Measurements from ENCODE around the gene PLET1. TPM values are rescaled to one million over a fixed set of nuclear protein-coding genes. Genes with fewer than 3 reads are reported as not detected.

Gene PLET1
- total RNA-seq, 4 donors from 2014 or later, result not detected

DNA sequence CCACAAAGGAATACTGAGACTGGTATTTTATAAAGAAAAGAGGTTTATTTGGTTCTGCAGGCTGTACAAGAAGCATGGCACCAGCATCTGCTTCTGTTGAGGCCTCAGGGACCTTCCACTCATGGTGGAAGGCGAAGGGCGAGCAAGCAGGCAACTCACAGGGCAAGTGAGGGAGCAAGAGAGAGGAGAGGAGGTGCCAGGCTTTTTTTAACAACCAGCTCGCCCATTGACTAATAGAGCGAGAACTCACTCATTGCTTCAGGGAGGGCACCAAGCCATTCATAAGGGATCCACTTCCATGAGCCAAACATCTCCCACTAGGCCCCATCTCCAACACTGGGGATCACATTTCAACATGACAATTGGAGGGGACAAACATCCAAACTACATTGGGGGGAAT is 33.2 kb downstream of the PLET1 start:
- TF ChIP-seq, protein P1, sequence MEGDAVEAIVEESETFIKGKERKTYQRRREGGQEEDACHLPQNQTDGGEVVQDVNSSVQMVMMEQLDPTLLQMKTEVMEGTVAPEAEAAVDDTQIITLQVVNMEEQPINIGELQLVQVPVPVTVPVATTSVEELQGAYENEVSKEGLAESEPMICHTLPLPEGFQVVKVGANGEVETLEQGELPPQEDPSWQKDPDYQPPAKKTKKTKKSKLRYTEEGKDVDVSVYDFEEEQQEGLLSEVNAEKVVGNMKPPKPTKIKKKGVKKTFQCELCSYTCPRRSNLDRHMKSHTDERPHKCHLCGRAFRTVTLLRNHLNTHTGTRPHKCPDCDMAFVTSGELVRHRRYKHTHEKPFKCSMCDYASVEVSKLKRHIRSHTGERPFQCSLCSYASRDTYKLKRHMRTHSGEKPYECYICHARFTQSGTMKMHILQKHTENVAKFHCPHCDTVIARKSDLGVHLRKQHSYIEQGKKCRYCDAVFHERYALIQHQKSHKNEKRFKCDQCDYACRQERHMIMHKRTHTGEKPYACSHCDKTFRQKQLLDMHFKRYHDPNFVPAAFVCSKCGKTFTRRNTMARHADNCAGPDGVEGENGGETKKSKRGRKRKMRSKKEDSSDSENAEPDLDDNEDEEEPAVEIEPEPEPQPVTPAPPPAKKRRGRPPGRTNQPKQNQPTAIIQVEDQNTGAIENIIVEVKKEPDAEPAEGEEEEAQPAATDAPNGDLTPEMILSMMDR (IDR thresholded peaks at IDR 0.05), result no peak
- TF ChIP-seq POLR2A (IDR thresholded peaks at IDR 0.05) (no peak), POLR2AphosphoS5 (IDR thresholded peaks at IDR 0.05) (no peak)
- peak overlapping the region; percentile 94 for H3K27ac ChIP-seq
- H3K36me3 ChIP-seq, result peaks cover 19% of the 10 kb centered on the region
- peaks cover 22% of the 10 kb centered on the region for H3K4me1 ChIP-seq
- 54% methylated on average over 4 of the region's 4 CpGs for WGBS
- DNase-seq (ENCODE audit: low spot score in 2 of 2), result no peak
- peak overlapping the region; percentile 80 for H3K4me3 ChIP-seq
- no peaks in the 10 kb centered on the region for H3K9me3 ChIP-seq
- H3K27me3 ChIP-seq, result no peaks in the 10 kb centered on the region

DNA sequence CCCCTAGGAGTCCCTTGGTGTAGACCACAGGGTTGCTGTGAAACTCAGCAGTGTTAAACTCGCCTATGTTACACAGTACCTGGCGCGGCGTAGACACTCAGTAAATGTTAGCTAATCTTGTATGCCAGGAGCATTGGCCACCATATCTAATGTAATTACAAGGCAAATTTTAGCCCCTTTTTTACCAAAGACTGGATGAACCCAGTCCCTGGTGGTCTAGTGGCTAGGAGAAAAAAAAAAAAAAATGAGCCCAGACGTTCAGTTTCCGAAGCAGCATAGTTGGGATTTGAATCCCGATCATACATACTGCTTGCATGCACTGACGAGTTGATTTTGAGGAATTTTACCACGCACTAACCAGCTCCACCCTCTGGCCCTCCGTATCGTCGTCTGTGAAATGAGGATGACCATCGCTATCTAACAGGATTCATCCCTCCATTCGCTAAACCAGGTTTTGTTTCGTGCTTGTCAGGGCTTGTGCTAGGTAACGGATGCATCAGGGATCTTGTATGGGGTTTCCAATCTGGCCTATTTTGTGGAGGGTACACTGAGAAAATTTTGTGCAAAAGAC is 33.7 kb downstream of the PLET1 start:
- H3K36me3 ChIP-seq, result peaks cover 18% of the 10 kb centered on the region
- 3% methylated on average over 16 of the region's 16 CpGs for WGBS
- peaks cover 27% of the 10 kb centered on the region for H3K4me1 ChIP-seq
- no peaks in the 10 kb centered on the region for H3K9me3 ChIP-seq
- no peak for DNase-seq (ENCODE audit: low spot score in 2 of 2)
- H3K27ac ChIP-seq, result peak overlapping the region; percentile 94
- no peaks in the 10 kb centered on the region for H3K27me3 ChIP-seq
- no peak for TF ChIP-seq POLR2A (IDR thresholded peaks at IDR 0.05)
- TF ChIP-seq, protein P1 (IDR thresholded peaks at IDR 0.05), result no peak
- no peak for TF ChIP-seq POLR2AphosphoS5 (IDR thresholded peaks at IDR 0.05)
- no peak for TF ChIP-seq EP300 (IDR thresholded peaks at IDR 0.05)
- H3K4me3 ChIP-seq, result peak overlapping the region; percentile 80

DNA sequence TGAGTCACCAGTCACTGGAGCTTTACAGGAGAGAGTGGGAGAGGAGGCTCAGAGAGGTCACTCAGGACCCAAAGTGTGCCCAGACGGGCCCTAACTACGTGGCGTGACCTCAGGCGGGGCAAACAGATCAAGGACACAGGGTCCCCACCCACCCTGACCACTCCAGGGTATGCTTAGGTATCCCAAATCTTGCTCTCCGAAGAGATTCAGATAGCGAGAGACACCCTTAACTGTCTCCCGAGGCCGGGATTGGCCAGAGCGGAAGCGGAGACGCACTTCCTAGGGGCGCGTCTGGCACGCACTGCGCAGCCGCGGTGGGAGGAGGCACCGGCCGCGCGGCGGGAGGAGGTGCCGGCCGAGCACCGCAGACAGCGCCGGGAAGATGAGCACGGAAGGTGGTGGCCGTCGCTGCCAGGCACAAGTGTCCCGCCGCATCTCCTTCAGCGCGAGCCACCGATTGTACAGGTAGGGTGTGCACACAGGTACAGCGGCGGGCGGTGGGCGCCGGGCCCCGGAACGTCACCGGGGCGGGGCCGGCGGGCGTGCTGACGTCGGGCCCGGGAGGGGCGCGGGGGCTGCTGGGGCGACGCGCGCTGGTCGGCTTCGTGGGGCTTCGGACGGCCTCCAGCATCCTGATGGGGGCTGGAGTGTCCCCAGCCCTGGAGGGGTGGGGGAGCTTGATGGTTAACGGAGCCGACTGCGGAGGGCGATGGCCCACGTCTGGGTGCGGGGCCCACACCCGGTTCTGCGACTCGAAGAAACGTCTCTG is 34.4 kb downstream of the PLET1 start, which contains the start of gene PTS:
TSS of gene PTS (plus strand) at position 367 of the 769 bp plus-strand sequence. CDS start at position 383, 16 bp downstream.
- no peaks in the 10 kb centered on the region for H3K27me3 ChIP-seq
- H3K27ac ChIP-seq, result peak within 1 kb of the TSS; percentile 94
- 2% methylated on average over 9 of the region's 70 CpGs for WGBS

DNA sequence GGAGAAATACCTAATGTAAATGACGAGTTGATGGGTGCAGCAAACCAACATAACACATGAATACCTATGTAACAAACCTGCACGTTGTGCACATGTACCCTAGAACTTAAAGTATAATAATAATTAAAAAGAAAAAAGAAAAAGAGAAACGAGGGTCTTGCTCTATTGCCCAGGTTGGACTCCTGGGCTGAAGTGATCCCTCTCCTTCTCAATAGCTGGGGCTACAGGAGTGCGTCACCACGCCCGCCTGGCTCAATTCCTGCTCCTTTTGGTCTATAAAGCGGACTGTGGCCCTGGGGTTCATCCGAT is 35.0 kb downstream of the PLET1 start:
- peak overlapping the region; percentile 94 for H3K27ac ChIP-seq
- no peaks in the 10 kb centered on the region for H3K27me3 ChIP-seq
- TF ChIP-seq POLR2A (IDR thresholded peaks at IDR 0.05) (no peak), EP300 (IDR thresholded peaks at IDR 0.05) (no peak), POLR2AphosphoS5 (IDR thresholded peaks at IDR 0.05) (no peak)
- TF ChIP-seq, protein P1 (IDR thresholded peaks at IDR 0.05), result no peak
- WGBS, result 29% methylated on average over 8 of the region's 8 CpGs
- peaks cover 8% of the 10 kb centered on the region for H3K36me3 ChIP-seq
- peak overlapping the region; percentile 80 for H3K4me3 ChIP-seq
- H3K4me1 ChIP-seq, result peaks cover 32% of the 10 kb centered on the region
- DNase-seq (ENCODE audit: low spot score in 2 of 2), result peak; percentile 87
- H3K9me3 ChIP-seq, result no peaks in the 10 kb centered on the region

More for the DNA sequence above, 34.4 kb downstream of the PLET1 start, which contains the start of gene PTS:
- H3K4me3 ChIP-seq, result peak within 1 kb of the TSS; percentile 80
- TF ChIP-seq, protein P1 (IDR thresholded peaks at IDR 0.05), result no peak
- TF ChIP-seq POLR2A (IDR thresholded peaks at IDR 0.05), result peak; percentile 60 to 92
- peak; percentile 3 for TF ChIP-seq EP300 (IDR thresholded peaks at IDR 0.05)
- TF ChIP-seq POLR2AphosphoS5 (IDR thresholded peaks at IDR 0.05), result peak in 2 of 3 donors; percentile 63 to 71
- DNase-seq (ENCODE audit: low spot score in 2 of 2), result peak; percentile 90 to 91
- H3K4me1 ChIP-seq, result peaks cover 32% of the 10 kb centered on the region
- no peaks in the 10 kb centered on the region for H3K9me3 ChIP-seq
- H3K36me3 ChIP-seq, result peaks cover 11% of the 10 kb centered on the region

All from suprapubic skin (tissue), 4 donors.